Ishikawa (cell line): ENCODE data around the gene OR2L5.

ENCODE experiments used
- CEBPB ChIP-seq: IDR thresholded peaks from 2 replicates; pipeline ENCODE4 v1.6.1; 2012
- CREB1 ChIP-seq: IDR thresholded peaks from 2 replicates; pipeline ENCODE4 v1.6.1; 2012; ENCODE audit warnings: low read depth
- EGR1 ChIP-seq: IDR thresholded peaks from 2 replicates; pipeline ENCODE4 v1.6.1; 2012
- EP300 ChIP-seq: IDR thresholded peaks from 2 replicates; pipeline ENCODE4 v1.6.1; 2012; ENCODE audit warnings: borderline replicate concordance
- FOXM1 ChIP-seq: IDR thresholded peaks from 2 replicates; pipeline ENCODE4 v1.6.1; 2012; ENCODE audit warnings: low read depth, borderline replicate concordance
- NFIC ChIP-seq: IDR thresholded peaks from 2 replicates; pipeline ENCODE4 v1.6.1; 2012
- RAD21 ChIP-seq: IDR thresholded peaks from 2 replicates; pipeline ENCODE4 v1.6.1; 2012; ENCODE audit warnings: low read depth
- TAF1 ChIP-seq: IDR thresholded peaks from 2 replicates; pipeline ENCODE4 v1.6.1; 2012; ENCODE audit warnings: low read depth, mild to moderate bottlenecking
- TCF12 ChIP-seq: IDR thresholded peaks from 2 replicates; pipeline ENCODE4 v1.6.1; 2012; ENCODE audit warnings: low read depth
- TEAD4 ChIP-seq: IDR thresholded peaks from 2 replicates; pipeline ENCODE4 v1.6.1; 2012
- YY1 ChIP-seq: IDR thresholded peaks from 2 replicates; pipeline ENCODE4 v1.6.1; 2012; ENCODE audit warnings: low read depth
- ZBTB7A ChIP-seq: IDR thresholded peaks from 2 replicates; pipeline ENCODE4 v1.6.1; 2012; ENCODE audit warnings: low read depth
- TF ChIP-seq, protein P1 (sequence below): IDR thresholded peaks from 2 replicates; pipeline ENCODE4 v1.6.1; 2012
- TF ChIP-seq, protein P2 (sequence below): IDR thresholded peaks from 2 replicates; pipeline ENCODE4 v1.6.1; 2012
- TF ChIP-seq, protein P3 (sequence below): IDR thresholded peaks from 2 replicates; pipeline ENCODE4 v1.6.1; 2012; ENCODE audit warnings: low read depth, mild to moderate bottlenecking

Gene OR2L5

DNA sequence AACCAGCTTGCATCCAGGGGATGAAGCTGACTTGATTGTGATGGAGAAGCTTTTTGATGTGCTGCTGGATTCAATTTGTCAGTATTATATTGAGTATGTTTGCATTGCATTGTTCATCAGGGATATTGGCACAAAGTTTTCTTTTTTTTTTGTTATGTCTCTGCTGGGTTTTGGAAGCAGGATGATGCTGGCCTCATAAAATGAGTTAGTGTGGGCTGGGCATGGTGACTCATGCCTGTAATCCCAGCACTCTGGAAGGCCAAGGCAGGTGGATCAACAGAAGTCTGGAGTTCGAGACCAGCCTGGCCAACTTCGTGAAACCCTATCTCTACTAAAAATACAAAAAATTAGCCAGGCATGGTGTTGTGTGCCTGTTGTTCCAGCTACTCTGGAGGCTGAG is 41.8 kb downstream of the OR2L5 start:
- TF ChIP-seq NFIC (no peak), CREB1 (no peak), TEAD4 (no peak), ZBTB7A (no peak), RAD21 (no peak), YY1 (no peak), FOXM1 (no peak), CEBPB (no peak), TAF1 (no peak), EGR1 (no peak), TCF12 (no peak)
- TF ChIP-seq, protein P1, sequence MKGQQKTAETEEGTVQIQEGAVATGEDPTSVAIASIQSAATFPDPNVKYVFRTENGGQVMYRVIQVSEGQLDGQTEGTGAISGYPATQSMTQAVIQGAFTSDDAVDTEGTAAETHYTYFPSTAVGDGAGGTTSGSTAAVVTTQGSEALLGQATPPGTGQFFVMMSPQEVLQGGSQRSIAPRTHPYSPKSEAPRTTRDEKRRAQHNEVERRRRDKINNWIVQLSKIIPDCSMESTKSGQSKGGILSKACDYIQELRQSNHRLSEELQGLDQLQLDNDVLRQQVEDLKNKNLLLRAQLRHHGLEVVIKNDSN: no peak
- TF ChIP-seq, protein P2, sequence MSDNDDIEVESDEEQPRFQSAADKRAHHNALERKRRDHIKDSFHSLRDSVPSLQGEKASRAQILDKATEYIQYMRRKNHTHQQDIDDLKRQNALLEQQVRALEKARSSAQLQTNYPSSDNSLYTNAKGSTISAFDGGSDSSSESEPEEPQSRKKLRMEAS: no peak
- TF ChIP-seq, protein P3, sequence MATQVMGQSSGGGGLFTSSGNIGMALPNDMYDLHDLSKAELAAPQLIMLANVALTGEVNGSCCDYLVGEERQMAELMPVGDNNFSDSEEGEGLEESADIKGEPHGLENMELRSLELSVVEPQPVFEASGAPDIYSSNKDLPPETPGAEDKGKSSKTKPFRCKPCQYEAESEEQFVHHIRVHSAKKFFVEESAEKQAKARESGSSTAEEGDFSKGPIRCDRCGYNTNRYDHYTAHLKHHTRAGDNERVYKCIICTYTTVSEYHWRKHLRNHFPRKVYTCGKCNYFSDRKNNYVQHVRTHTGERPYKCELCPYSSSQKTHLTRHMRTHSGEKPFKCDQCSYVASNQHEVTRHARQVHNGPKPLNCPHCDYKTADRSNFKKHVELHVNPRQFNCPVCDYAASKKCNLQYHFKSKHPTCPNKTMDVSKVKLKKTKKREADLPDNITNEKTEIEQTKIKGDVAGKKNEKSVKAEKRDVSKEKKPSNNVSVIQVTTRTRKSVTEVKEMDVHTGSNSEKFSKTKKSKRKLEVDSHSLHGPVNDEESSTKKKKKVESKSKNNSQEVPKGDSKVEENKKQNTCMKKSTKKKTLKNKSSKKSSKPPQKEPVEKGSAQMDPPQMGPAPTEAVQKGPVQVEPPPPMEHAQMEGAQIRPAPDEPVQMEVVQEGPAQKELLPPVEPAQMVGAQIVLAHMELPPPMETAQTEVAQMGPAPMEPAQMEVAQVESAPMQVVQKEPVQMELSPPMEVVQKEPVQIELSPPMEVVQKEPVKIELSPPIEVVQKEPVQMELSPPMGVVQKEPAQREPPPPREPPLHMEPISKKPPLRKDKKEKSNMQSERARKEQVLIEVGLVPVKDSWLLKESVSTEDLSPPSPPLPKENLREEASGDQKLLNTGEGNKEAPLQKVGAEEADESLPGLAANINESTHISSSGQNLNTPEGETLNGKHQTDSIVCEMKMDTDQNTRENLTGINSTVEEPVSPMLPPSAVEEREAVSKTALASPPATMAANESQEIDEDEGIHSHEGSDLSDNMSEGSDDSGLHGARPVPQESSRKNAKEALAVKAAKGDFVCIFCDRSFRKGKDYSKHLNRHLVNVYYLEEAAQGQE: no peak

DNA sequence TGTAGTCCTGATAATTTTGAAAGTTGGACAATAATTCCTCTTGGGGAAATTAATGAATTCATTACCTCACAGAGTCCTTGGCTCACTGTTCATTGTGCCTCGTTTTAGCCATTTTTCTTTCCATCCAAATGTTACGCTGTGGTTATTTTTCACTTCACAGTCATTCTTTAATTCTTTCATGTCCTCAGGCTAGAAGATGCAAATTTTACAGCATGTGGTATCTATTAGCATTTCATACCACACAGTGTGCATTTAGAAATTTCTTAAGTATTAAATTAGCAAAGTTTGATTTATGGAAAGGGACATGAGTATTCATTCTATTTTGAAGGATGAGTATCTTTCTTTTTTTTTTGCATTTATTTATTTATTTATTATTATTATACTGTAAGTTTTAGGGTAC is 51.6 kb downstream of the OR2L5 start:
- TF ChIP-seq FOXM1 (no peak), EP300 (no peak), EGR1 (no peak), RAD21 (no peak), TCF12 (no peak), NFIC (no peak), TEAD4 (no peak), YY1 (no peak), TAF1 (no peak), CEBPB (no peak), CREB1 (no peak), ZBTB7A (no peak)
- TF ChIP-seq, protein P1: no peak
- TF ChIP-seq, protein P2: no peak
- TF ChIP-seq, protein P3: no peak

DNA sequence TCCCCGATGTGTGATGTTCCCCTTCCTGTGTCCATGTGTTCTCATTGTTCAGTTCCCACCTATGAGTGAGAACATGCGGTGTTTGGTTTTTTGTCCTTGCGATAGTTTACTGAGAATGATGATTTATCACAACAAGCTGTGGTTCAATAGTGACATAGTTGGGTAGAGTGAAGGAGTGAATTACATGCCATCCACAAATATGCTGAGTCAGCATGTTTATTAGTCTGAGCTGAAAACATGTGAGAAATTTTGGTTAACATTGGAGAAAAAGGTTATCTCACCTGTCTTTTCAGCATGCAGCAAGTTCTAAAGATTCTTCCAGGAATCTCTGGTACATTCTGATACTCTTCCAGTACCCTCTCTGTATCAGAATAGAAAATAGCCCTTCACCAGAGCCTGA is 52.1 kb downstream of the OR2L5 start:
- TF ChIP-seq RAD21: no peak
- no peak for TF ChIP-seq EP300
- no peak for TF ChIP-seq CREB1
- TF ChIP-seq TAF1: no peak
- no peak for TF ChIP-seq CEBPB
- no peak for TF ChIP-seq FOXM1
- no peak for TF ChIP-seq TEAD4
- no peak for TF ChIP-seq NFIC
- TF ChIP-seq, protein P1: no peak
- no peak for TF ChIP-seq YY1
- no peak for TF ChIP-seq EGR1
